Choroid plexus epithelial cell (primary cell): ENCODE results near the gene JOSD2.

ENCODE experiments used
- DNase-seq: peaks from one replicate; pipeline ENCODE4 v3.0.0-alpha.2; 2010; ENCODE audit warnings: low read depth
- H3K4me3 ChIP-seq: 2 replicates; pipeline ENCODE4 v1.5.1; 2011; ENCODE audit warnings: low read depth, mild to moderate bottlenecking, control low read depth, low read length, moderate library complexity
- TF ChIP-seq, protein P1 (sequence below): conservative IDR thresholded peaks from 2 replicates; pipeline ENCODE4 v1.5.1; 2011; ENCODE audit warnings: low read depth, mild to moderate bottlenecking, control low read depth, inconsistent platforms, low read length, moderate library complexity

Gene JOSD2

DNA sequence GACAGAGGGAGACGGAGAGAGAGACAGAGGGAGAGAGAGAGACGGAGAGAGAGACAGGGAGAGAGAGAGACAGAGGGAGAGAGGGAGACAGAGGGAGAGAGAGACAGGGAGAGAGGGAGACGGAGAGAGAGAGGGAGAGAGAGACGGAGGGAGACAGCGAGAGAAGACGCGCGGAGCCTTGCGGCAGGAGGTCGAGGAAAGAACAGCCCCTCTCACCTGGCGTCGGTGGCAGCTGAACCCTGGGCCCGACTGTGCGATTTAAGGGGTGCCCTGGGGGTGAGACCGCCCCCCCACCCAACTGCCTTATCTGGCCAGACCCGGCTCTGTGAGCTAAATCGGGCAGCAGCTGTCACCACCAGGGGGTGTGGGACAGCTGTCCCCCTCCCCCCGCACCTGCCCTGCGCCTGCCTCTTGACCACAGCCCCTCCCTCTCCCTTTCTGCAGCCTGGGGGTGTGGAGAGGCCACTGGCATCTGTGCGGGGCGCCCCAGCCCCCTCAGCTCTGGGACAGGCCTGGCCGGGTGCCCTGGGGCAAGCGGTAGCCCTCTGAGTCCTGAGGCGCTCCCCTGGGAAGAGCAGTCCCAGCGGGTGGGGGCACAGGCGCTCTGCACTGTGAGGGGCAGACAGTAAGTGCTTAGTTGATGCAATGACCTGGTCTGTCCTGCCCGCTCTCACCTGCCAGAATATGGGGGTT lies 10.8 kb downstream of the JOSD2 start:
- TF ChIP-seq, protein P1, sequence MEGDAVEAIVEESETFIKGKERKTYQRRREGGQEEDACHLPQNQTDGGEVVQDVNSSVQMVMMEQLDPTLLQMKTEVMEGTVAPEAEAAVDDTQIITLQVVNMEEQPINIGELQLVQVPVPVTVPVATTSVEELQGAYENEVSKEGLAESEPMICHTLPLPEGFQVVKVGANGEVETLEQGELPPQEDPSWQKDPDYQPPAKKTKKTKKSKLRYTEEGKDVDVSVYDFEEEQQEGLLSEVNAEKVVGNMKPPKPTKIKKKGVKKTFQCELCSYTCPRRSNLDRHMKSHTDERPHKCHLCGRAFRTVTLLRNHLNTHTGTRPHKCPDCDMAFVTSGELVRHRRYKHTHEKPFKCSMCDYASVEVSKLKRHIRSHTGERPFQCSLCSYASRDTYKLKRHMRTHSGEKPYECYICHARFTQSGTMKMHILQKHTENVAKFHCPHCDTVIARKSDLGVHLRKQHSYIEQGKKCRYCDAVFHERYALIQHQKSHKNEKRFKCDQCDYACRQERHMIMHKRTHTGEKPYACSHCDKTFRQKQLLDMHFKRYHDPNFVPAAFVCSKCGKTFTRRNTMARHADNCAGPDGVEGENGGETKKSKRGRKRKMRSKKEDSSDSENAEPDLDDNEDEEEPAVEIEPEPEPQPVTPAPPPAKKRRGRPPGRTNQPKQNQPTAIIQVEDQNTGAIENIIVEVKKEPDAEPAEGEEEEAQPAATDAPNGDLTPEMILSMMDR = peak; percentile 29
- no peak for DNase-seq
- no peak overlapping the region for H3K4me3 ChIP-seq

DNA sequence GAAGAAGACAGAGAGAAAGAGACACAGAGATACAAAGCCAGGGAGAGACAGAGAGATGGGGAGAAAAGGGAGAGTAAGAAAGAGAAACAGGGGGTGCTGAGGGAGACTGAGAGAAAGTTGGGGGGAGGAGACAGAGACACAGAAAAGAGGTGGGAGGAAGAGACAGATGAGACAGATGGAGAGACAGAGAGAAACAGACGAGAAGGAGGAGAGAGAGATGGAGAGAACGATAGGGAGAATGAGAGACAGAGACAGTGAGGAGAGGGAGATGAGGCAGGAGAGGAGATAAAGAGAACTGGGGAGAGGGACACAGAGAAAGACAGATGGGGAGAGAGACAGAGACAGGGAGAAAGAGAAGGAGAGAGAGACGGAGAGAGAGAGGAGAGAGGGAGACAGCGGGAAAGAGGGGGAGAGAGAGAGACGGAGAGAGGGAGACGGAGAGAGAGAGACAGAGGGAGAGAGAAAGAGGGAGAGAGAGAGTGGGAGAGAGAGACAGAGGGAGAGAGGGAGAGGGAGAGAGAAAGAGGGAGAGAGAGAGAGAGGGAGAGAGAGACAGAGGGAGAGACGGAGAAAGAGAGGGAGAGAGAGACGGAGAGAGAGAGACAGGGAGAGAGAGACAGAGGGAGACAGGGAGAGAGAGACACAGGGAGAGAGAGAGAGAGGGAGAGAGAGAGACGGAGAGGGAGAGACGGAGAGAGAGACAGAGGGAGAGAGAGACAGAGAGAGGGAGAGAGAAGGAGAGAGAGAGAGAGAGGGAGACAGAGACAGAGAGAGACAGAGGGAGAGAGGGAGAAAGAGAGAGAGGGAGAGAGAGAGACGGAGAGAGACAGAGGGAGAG lies 12.6 kb downstream of the JOSD2 start:
- no peak for DNase-seq
- TF ChIP-seq, protein P1 = no peak
- no peak overlapping the region for H3K4me3 ChIP-seq

DNA sequence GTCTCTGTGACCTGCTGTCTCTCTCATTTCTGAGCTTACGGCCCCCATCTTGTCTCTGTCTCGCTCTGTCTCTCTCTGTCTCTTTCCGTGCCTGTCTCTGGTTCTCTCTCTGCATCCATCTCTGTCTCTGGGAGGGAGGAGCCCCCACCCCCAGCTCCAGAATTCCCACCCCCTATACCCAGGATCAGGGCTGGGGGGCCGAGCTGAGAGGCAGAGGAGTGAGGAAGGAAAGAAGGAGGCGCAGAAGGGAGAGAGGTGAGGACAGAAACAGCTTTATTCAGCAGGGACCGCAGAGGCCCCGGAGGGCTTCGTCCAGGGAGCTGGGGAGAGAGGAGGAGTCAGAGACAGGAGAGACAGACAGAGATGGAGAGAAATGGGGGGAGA lies 14.0 kb downstream of the JOSD2 start:
- TF ChIP-seq, protein P1 = no peak
- DNase-seq = no peak
- no peak overlapping the region for H3K4me3 ChIP-seq

DNA sequence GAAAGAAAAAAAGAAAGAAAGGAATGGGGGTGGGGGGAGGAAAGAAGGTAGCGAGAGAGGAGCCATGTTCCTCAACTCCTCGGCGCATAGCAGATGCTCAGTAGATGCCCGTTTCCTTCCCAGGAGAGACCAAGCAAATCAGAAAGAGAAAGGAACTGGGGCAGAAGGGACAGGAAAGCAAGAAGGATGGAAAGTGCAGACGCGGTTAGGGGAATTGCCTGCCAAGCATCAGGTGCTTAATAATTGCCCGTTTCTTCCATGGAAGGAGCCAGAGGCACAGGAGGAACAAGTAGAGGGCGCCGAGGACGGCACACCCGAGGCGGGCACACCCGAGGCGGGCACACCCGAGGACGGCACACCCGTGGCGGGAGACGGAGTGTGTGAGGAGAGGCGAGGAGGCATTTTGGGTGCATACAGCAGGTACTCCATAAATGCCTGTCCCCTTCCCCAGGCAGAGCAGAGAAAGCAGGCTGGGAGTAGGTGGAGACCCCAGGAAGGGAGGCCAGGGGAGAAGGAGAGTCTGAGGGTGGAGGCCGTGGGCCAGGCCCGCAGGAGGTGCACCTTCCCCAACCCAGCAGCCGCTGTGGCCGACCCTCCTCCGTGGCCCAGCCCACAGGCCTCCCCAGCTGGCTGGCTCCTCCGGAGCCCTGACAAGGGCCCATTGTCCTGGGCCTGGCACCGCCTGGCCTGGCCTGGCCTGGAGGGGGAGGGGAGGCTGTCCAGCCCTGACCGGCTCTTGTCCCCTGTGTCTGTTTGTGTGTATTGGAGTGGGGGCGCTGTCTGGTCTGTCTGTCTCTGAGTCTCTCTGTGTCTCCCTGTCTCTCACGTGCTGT lies 14.6 kb downstream of the JOSD2 start:
- DNase-seq = no peak
- no peak overlapping the region for H3K4me3 ChIP-seq
- TF ChIP-seq, protein P1 = no peak

DNA sequence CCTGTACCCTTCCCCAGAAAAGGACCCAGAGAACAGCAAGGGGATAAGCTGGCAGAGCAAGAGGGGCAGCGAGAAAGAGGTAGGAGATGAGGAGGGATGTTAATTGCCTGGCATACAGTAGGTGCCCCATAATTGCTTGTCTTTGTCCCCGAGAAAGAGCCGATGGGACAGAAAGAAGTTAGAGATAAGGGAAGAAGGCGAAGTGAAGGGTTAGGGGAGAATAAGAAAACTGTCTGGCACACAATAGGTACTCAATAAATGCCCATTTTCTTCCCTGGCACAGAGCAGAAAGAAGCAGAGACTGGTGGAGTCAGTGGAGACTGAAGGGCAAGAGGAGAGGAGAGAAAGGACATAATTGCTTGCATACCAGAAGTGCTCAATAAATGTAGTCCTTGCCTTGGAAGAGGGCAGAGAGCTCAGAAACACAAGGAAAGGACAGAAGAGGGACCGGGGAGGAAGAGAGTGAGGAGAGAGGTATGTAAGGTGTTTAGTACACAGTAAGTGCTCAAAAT lies 15.9 kb downstream of the JOSD2 start:
- H3K4me3 ChIP-seq = no peak overlapping the region
- DNase-seq = no peak
- TF ChIP-seq, protein P1 = no peak

DNA sequence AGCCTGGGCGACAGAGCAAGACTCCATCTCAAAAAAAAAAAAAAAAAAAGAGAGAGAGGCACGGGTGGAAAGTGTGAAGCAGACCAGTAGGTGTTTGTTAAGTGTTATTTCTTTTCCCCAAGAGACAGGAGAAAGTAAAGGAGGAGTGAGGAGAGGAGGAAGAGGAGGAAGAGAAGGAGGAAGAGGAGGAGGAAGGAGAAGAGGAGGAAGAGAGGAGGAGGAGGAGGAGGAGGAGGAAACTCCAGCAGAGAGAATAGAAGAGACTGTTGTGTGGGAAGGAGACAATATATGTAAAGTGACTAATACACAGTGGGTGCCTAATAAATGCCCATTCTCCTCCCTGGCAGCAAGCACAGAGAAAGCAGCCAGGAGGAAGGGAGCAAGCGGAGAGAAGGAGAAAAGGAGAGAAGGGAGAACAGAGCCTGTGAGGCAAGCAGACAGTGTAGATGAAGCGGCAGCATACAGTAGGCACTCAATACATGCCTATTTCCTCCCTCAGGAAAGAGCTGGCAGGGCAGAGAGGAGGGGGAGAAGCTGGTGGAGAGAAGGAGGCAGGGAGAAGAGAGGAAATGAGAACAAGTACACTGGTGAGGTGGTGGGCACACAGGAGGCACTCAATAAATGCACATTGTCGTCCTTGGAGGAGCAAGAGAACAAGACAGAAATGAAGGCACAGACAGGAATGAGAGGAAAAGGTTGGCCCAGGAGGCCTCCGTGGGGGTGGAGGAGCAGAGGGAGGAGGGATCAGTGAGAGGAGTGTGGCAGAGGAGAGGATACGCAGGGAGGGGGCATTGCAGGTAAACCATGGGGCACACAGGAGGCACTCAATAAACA lies 16.6 kb downstream of the JOSD2 start:
- TF ChIP-seq, protein P1 = no peak
- DNase-seq = no peak
- no peak overlapping the region for H3K4me3 ChIP-seq
